HG03175 (cell line): ENCODE data around the gene SOCS2.
A peak's percentile ranks its signal among the peaks of the same experiment; 100 is the strongest.
"Not testable (repeated sequence)": the region's sequence is repeated elsewhere in the genome, so short reads cannot be mapped to it uniquely, and the experiment has no call there.

ENCODE experiments used
- ATAC-seq: cut with Tn5 transposase; IDR thresholded peaks from one replicate; pipeline ENCODE4 v1.9.1; 2021; ENCODE audit warnings: mild to moderate bottlenecking, moderate library complexity; ENCODE audit not compliant: unreplicated experiment

Gene SOCS2

GRCh38 chr12:93592641-93593406 lies 20.3 kb downstream of the SOCS2 start:
- ATAC-seq = no peak

- ATAC-seq = no peak
These were observed 21.4 kb downstream of the SOCS2 start for GRCh38 chr12:93593843-93594242.

GRCh38 chr12:93594766-93595311 lies 22.4 kb downstream of the SOCS2 start:
- ATAC-seq = no peak

- no peak for ATAC-seq
These were observed 22.9 kb downstream of the SOCS2 start for GRCh38 chr12:93595351-93595750.

- ATAC-seq = no peak
These were observed 25.1 kb downstream of the SOCS2 start for GRCh38 chr12:93597608-93598007.

- no peak for ATAC-seq
These were observed 26.7 kb downstream of the SOCS2 start for GRCh38 chr12:93599192-93599591.

- no peak for ATAC-seq
These were observed 29.1 kb downstream of the SOCS2 start for GRCh38 chr12:93601591-93601990.

GRCh38 chr12:93602897-93603668 lies 30.6 kb downstream of the SOCS2 start:
- no peak for ATAC-seq

GRCh38 chr12:93603762-93604161 lies 31.3 kb downstream of the SOCS2 start:
- no peak for ATAC-seq

- no peak for ATAC-seq
These were observed 35.8 kb downstream of the SOCS2 start for GRCh38 chr12:93608313-93608712.

GRCh38 chr12:93609281-93610192 lies 37.1 kb downstream of the SOCS2 start:
- no peak for ATAC-seq

GRCh38 chr12:93612776-93613175 lies 40.3 kb downstream of the SOCS2 start:
- ATAC-seq = no peak

GRCh38 chr12:93614917-93615596 lies 42.6 kb downstream of the SOCS2 start:
- ATAC-seq = no peak

- no peak for ATAC-seq
These were observed 44.2 kb downstream of the SOCS2 start for GRCh38 chr12:93616584-93617101.

GRCh38 chr12:93618891-93619410 lies 46.5 kb downstream of the SOCS2 start:
- ATAC-seq = no peak

GRCh38 chr12:93621986-93622385 lies 49.5 kb downstream of the SOCS2 start:
- no peak for ATAC-seq

- ATAC-seq = no peak
These were observed 50.0 kb downstream of the SOCS2 start for GRCh38 chr12:93622485-93622884.

- peak; percentile 69 for ATAC-seq
These were observed 52.3 kb downstream of the SOCS2 start for GRCh38 chr12:93624595-93625294.

GRCh38 chr12:93625295-93625645 lies 52.8 kb downstream of the SOCS2 start:
- not testable (repeated sequence) for ATAC-seq
